Measurements from ENCODE around the gene TBCB.
A peak's percentile ranks its signal among the peaks of the same experiment; 100 is the strongest.
"Not testable (repeated sequence)": the region's sequence is repeated elsewhere in the genome, so short reads cannot be mapped to it uniquely, and the experiment has no call there.

The TBCB gene

DNA sequence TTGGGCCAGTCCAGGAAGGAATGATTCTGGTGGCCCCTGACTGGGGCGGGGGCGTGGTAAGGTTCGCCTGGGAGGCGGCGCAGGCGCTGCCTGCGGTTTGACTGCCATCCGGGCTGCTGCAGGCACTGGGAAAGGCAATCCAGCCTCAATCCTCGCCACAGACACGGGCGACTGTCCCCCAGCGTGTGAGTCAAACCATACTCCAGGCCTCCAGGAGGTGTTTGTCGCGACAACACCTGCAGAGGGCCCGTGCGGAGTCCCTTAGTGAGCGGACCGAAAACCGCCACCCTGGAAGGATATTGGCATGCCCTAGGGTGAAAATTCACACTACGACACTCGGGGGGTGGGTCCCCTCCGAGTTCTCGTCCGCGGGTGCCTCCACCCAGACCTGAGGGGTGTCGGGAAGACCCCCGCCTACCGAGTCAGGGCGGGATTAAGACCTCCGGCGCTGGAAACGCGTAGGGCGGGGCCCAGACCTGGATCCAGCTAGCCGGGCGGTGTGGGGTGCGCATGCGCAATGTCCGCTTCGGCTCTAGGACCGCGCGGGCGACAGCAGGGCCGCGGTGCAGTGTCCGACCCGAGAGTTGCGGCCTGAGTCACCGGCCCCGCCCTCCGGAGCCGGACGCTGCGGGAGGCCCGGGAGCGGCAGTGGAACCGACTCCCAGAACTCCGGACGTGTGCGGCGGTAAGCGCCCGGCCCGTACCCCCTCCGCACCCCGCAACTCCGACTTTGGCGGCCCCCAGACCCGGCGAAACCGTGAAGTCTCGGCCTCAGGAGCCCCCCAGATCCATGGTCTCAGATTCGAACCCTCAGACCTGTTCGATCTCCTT, 24.4 kb downstream of the TBCB start, which contains the start of gene CAPNS1:
CAPNS1 (plus strand) TSS at position 594 of the 831 bp plus-strand sequence. CDS start 946 bp downstream, outside the sequence.
- DNase-seq: peak; percentile 77 to 92

DNA sequence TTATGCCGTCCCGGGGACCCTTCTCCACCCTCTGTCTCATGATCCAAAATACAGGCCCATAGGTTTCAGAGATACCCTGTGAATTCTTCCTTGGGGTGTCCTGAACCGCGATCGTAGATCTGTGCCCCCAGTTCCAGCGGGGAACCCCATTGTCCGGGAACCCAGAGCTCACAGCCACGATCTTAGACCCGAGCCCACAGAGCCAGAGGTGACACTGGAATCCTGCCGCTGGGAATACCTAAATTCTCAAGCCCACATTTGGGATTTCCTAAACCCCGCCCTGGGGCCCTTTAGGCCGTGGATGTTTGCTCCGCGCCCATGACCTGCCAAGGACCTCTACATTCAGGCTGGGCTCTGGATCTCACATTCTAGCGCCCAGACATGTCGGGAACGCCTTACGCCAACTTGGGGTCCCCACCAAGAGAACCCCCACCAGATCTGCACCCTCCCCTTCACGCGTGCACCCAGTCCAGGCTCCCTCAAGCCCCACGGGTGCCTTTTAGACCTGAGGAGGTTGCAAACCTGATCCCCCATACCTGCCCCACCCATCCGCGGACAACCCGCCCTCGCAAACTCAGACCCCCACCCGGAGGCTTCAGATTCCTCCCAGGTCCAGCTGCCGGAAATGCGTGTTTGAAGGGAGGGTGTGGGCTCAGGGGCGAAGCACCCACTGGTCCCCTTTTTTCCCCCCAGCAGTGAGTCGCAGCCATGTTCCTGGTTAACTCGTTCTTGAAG, 25.2 kb downstream of the TBCB start:
- DNase-seq: peak in 1 of 2 experiments; percentile 41

DNA sequence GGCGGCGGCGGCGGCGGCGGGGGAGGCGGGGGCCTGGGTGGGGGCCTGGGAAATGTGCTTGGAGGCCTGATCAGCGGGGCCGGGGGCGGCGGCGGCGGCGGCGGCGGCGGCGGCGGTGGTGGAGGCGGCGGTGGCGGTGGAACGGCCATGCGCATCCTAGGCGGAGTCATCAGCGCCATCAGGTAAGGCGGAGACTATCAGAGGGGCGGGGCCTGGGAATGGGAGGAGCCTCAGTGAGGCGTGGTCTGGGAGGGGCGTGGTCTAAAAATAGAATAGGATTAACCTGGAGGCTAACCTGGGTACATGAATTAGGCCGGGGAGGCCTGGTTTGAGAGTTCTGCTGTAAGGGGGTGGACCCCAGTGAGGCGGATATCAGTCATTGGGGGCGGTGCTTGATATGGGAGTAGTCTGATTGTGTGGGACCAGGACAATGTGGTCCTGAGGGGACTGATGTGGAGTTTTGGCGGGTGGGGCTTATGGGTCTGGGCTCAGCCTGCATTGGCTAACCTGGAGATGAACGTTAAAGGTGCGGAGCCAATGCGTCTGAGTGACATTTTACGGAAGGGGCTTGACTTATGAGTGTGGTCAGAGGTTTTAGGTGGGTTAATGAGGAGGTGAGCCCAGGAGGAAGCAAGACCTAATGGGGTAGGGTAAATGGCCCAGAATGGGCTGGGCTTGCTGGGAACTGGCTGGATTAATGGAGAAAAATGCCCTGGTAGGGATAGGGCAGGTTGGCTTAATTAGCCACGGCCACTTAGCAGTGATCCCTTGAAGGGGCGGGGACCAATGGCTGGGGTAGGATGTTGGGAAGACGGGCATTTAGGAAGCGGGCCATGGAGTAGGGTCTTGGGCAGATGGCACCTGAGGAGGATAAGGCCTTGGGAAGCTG, 26.0 kb downstream of the TBCB start:
- peak in 1 of 2 experiments; percentile 60 for DNase-seq

DNA sequence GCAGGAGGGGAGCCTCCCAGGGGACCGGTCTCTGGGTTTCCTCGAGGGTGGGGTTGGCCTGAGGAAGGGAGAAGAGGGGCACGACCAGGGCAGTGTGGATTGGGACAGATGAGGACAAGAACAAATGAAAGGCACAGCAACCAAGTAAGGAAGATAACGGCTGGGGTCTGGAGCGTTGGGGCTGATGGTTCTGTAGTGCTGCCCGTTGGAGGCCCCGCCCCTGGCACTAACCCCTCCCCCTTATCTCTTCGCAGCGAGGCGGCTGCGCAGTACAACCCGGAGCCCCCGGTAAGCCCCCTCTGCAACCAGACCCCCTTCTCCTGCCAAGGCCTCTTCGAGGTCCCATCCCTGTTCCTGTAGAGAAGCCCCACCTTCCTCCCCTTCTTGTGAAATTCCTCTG, 26.8 kb downstream of the TBCB start:
- no peak for DNase-seq

- DNase-seq: no peak
These were observed 27.2 kb downstream of the TBCB start for GRCh38 chr19:36142496-36142895.

DNA sequence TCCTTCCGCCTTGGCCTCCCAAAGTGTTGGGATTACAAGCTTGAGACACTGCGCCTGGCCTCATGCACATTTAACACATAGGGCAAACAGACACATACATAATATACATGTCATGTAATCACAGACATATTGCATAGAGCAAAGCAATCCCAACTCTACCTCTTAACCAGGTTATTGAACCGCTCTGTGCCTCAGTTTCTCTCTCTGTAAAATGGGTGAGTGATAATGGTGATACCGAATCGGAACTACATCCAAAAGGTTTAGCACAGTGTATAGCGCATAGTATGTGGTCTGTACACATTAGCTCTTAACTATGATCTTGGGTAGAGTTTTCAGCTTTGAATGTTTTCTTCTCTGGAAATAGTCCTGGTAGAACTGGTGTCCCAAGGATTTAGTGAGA, 29.4 kb downstream of the TBCB start:
- no peak for DNase-seq

DNA sequence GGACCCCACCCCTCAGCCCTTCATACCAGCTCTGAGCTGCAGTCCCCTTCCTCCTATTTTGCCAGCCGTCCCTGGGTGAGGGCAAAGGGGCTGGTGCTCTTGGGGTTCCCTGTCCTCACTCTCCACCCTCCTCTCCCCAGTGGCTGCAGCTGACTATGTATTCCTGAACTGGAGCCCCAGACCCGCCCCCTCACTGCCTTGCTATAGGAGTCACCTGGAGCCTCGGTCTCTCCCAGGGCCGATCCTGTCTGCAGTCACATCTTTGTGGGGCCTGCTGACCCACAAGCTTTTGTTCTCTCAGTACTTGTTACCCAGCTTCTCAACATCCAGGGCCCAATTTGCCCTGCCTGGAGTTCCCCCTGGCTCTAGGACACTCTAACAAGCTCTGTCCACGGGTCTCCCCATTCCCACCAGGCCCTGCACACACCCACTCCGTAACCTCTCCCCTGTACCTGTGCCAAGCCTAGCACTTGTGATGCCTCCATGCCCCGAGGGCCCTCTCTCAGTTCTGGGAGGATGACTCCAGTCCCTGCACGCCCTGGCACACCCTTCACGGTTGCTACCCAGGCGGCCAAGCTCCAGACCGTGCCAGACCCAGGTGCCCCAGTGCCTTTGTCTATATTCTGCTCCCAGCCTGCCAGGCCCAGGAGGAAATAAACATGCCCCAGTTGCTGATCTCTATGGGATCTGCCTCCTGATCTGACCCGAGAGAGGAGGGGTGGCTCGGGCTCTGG, 34.6 kb downstream of the TBCB start:
- DNase-seq: no peak

DNA sequence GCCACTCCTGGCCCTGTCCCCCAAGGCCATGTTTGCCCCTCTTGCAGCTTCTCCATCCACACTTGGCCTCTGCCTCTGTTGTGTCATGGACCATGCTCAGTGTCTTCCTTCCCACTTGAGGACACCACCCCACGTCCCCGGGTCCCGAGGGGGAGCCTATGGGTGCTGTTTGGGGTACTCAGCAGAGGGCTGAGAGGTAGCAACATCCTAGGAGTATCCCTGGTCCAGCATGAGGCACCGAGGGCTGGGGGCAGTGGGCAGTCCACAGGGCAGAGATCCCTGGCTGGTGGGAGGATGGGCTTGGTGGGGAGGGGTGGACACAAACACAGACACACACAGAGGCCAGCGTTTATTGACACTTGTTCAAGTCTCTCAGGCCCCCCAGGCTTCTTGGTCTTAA, 35.3 kb downstream of the TBCB start:
- DNase-seq: no peak

DNA sequence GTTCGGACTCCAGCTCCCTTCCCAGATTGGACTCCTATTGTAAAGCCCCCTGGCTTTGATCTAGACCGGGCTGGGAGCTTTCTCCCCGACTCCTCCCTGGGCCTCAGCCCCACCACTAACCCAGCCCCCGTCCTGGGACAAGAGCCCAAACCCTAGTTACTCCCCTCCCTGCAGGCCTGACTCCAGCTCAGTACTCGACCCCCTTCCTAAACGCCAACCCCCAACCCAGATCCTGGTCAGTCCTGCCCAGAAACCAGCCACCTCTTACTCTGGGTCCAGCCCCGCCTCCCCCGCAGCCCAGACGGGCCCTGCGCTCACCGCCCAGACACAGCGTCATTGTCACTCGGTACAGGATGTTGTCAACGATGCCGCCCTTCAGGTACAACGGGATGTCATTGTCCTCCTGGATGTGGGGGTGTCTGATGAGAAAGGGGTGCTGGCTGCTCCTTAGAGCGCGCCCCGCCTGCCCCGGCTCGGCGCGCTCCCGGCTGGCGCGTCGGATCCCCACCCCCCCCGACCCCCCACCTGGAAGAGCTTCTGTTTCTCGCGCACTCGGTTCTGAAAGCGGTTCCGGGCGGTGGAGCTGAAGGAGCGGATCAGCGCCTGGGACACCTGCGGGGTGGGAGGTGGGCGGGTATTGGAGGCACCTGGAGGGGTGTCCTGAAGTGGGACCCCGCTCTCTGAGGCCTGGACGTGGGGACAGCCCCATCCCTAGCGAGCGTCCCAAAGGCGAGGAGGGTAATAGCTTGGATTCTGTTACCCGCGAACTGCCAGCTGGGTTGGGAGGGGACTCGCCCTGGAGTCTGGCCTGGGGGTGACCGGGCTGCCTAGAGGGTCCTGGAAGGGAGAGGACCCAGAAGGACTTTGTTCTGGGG, 36.1 kb downstream of the TBCB start:
- no peak for DNase-seq

DNA sequence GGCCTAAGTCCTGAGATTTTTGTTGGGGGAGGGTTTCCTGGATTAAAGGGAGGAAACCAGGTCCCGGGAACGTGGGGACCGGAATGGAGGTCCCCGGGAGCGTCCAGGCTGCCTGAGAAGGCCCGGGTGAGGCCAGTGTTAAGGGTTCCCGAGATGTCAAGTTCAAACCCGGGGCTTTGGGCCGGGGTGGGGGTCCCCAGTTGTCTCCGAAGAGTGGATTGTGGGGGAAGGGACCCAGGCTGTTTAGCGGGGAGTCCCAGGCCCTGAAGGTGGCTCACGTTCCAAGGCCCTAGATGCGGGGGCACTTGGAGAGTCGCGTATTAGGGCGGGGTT, 36.7 kb downstream of the TBCB start:
- DNase-seq: no peak

DNA sequence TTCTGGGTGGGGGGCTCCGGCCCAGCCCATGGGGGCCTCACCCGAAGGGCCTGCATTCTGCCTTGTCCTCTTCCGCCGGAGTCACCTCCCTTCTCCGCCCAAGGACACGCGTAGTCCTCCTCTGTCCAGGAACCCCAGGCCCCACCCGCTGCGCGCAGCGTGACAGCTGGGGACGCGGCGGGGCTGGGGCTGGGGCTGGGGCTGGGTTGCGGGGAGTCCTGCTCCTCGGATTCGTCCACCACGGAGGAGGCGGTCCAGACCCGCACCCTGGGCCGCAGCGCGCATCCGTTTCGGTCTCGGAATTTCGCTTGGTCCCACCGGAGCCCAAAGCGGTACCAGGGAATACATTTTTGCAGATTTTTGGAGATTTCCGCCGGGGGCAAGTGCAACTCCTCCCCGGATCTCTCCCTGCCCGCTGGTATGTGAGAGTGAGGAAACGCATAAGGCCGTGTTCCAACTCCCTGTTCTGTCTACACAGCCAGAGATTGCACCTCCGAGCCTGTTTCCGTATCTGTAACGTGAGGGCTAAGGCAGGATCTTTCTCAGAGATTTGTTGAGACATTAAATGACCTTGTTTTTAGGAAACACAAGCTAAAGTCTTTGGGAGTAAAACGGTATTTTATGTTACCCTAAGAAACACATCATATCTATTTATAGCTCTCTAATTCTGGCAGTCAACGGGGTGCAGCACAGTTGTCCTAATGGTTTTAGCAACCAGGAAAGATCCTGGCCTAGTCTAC, 37.3 kb downstream of the TBCB start, which contains the start of gene COX7A1:
COX7A1 (minus strand) TSS at position 96 of the 740 bp plus-strand sequence; CDS start at position 56, 40 bp downstream.
- no peak for DNase-seq

DNA sequence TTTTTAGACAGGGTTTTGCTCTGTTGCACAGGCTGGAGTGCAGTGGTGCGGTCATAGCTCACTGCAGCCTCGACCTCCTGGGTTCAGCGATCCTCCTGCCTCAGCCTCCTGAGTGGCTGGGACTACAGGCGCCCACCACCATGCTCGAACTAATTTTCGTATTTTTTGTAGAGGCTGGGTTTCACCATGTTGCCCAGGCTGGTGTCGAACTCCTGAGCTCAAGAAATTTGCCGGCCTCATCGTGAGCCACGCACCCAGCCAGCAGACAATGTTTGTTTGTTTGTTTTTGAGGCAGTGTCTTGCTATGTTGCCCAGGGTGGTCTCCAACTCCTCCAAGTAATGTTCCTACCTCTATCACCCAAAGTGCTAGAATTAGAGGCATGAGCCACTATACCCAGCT, 37.9 kb downstream of the TBCB start:
- DNase-seq: no peak

GRCh38 chr19:36160821-36161596, 45.7 kb downstream of the TBCB start:
- DNase-seq: no peak

- DNase-seq: no peak
These were observed 48.5 kb downstream of the TBCB start for GRCh38 chr19:36163813-36164212.

- no peak for DNase-seq
These were observed 54.0 kb downstream of the TBCB start for GRCh38 chr19:36169084-36169760.

- no peak for DNase-seq
These were observed 57.6 kb downstream of the TBCB start for GRCh38 chr19:36172852-36173251.

DNA sequence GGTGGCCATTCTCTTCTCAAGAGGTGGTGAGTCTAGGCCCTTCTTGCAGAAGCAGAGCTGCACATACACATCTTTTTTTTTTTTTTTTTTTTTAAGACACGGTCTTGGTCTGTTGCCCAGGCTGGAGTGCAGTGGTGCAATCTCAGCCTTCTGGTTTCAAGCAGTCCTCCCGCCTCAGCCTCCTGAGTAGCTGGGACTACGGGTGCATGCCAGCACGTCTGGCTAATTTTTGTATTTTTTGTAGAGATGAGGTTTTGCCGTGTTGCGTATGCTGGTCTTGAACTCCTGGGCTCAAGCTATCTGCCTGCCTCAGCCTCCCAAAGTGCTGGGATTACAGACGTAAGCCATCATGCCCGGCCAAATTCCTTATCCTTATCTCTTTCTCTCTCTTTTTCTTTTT, 58.6 kb downstream of the TBCB start:
- not testable (repeated sequence) for DNase-seq

Data from SW 1271 (cell line).